ENCODE data around the gene CLDN15. TPM values are rescaled to one million over a fixed set of nuclear protein-coding genes. Genes with fewer than 3 reads are reported as not detected.

CLDN15 gene
- total and polyA plus RNA-seq, 2 donors (not counting 1 experiment from before 2014, with no cell fraction given): 31.1 to 42.1 TPM

- Mint-ChIP-seq H3K27ac (no peak overlapping the region), H3K9me3 (ENCODE audit: insufficient read depth) (no peaks in the 10 kb centered on the region), H3K27me3 (peaks cover 3% of the 10 kb centered on the region), H3K4me1 (peaks cover 5% of the 10 kb centered on the region), H3K4me3 (no peak overlapping the region)
- no peak overlapping the region for H3K27ac ChIP-seq (ENCODE audit: low read length in 2 of 2)
- no peaks in the 10 kb centered on the region for H3K79me2 ChIP-seq (ENCODE audit: control insufficient read depth, insufficient read depth, low read length)
- H3K9ac ChIP-seq (ENCODE audit: low read length): no peak overlapping the region
- WGBS (ENCODE audit: insufficient coverage): over 99% methylated on average over 14 of the region's 14 CpGs
- H3K4me2 ChIP-seq (replicated peaks; ENCODE audit: low read depth, low read length, poor library complexity, severe bottlenecking): no peak overlapping the region
- intact Hi-C loops (cut with micrococcal nuclease): no loop called here
- no peaks in the 10 kb centered on the region for H3K9me3 ChIP-seq (ENCODE audit: control extremely low read depth in 1 of 3, control insufficient read depth in 2 of 3, insufficient read depth in 1 of 3, low read length in 2 of 3)
- ATAC-seq (ENCODE audit: low read depth) (no peak), DNase-seq (no peak)
- H3K36me3 ChIP-seq (replicated peaks in 1 of 2; ENCODE audit: control extremely low read depth in 1 of 2, control insufficient read depth in 1 of 2, extremely low read depth in 1 of 2, insufficient read depth in 2 of 2, low read length in 1 of 2): peaks cover 0 to 18% of the 10 kb centered on the region in 2 experiments
- no peak overlapping the region for H3K4me3 ChIP-seq (ENCODE audit: control extremely low read depth in 1 of 5, extremely low read depth in 1 of 5, insufficient read depth in 1 of 5, low read depth in 2 of 5, low read length in 4 of 5)
- ChIA-PET CTCF (no interaction called here), POLR2A (no interaction called here)
- H3K4me1 ChIP-seq (ENCODE audit: control insufficient read depth in 2 of 2, insufficient read depth in 2 of 2, low read length in 2 of 2): peaks cover under 1 to 1% of the 10 kb centered on the region in 2 donors
- no peaks in the 10 kb centered on the region for H4K20me1 ChIP-seq (ENCODE audit: control insufficient read depth, insufficient read depth, low read length, poor library complexity, severe bottlenecking)
- no peaks in the 10 kb centered on the region for H3K27me3 ChIP-seq (replicated peaks in 1 of 4; ENCODE audit: control extremely low read depth in 1 of 4, control insufficient read depth in 3 of 4, insufficient read depth in 4 of 4, low read length in 3 of 4)
- no peak overlapping the region for H2AFZ ChIP-seq (ENCODE audit: insufficient read depth, low read depth, low read length, poor library complexity, severe bottlenecking)
- TF ChIP-seq EZH2 (IDR thresholded peaks at IDR 0.05; ENCODE audit: borderline replicate concordance, insufficient read depth, low read depth, low read length, poor library complexity, severe bottlenecking) (no peak), CTCF (IDR thresholded peaks at IDR 0.05) (no peak)
These were observed 28.8 kb downstream of the CLDN15 start for GRCh38 chr7:101208794-101209193.

DNA sequence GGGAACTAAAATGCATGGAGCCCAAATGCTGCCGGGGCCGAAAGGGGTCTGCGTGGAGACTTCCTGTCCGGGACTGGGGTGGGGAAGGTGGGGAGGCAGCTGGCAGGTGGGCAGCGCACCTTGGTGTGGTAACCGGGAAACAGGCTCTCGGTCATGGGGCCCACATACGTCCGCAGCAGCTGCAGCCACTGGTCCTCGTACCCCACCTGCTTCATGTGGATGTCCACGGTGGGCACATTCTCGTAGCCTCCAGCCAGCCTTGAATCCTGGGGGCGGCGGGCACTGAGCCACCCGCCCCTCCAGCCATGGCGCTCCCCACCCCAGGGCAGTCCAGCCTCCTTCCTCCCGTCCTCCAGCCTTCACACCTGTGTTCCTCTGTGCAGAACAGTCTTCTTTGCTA lies 30.1 kb downstream of the CLDN15 start:
- no peak for DNase-seq
- Mint-ChIP-seq H3K4me3 (no peak overlapping the region), H3K4me1 (peaks cover 15% of the 10 kb centered on the region), H3K27me3 (peaks cover 10% of the 10 kb centered on the region), H3K9me3 (ENCODE audit: insufficient read depth) (no peaks in the 10 kb centered on the region), H3K27ac (no peak overlapping the region)
- Histone ChIP-seq H3K9me3 (ENCODE audit: control extremely low read depth in 1 of 3, control insufficient read depth in 2 of 3, insufficient read depth in 1 of 3, low read length in 2 of 3) (no peaks in the 10 kb centered on the region), H3K27me3 (replicated peaks in 1 of 4; ENCODE audit: control extremely low read depth in 1 of 4, control insufficient read depth in 3 of 4, insufficient read depth in 4 of 4, low read length in 3 of 4) (peaks cover 0 to 5% (median 2%) of the 10 kb centered on the region in 4 experiments), H3K27ac (ENCODE audit: low read length in 2 of 2) (no peak overlapping the region), H3K36me3 (replicated peaks in 1 of 2; ENCODE audit: control extremely low read depth in 1 of 2, control insufficient read depth in 1 of 2, extremely low read depth in 1 of 2, insufficient read depth in 2 of 2, low read length in 1 of 2) (peaks cover 0 to 16% of the 10 kb centered on the region in 2 experiments), H3K4me3 (ENCODE audit: control extremely low read depth in 1 of 5, extremely low read depth in 1 of 5, insufficient read depth in 1 of 5, low read depth in 2 of 5, low read length in 4 of 5) (no peak overlapping the region), H3K4me1 (ENCODE audit: control insufficient read depth in 2 of 2, insufficient read depth in 2 of 2, low read length in 2 of 2) (peaks cover 6 to 10% of the 10 kb centered on the region in 2 donors), H4K20me1 (ENCODE audit: control insufficient read depth, insufficient read depth, low read length, poor library complexity, severe bottlenecking) (no peaks in the 10 kb centered on the region), H3K4me2 (replicated peaks; ENCODE audit: low read depth, low read length, poor library complexity, severe bottlenecking) (no peak overlapping the region), H3K9ac (ENCODE audit: low read length) (no peak overlapping the region), H3K79me2 (ENCODE audit: control insufficient read depth, insufficient read depth, low read length) (no peaks in the 10 kb centered on the region), H2AFZ (ENCODE audit: insufficient read depth, low read depth, low read length, poor library complexity, severe bottlenecking) (no peak overlapping the region)
- ATAC-seq (ENCODE audit: low read depth): no peak
- ChIA-PET CTCF (interaction anchor here (0.9 to 1.3 kb wide), 2 partner anchors 15 to 75 kb away, joined by 3 to 4 read pairs; no protein-coding TSS in a partner anchor), POLR2A (no interaction called here)
- TF ChIP-seq CTCF (IDR thresholded peaks at IDR 0.05) (no peak), EZH2 (IDR thresholded peaks at IDR 0.05; ENCODE audit: borderline replicate concordance, insufficient read depth, low read depth, low read length, poor library complexity, severe bottlenecking) (no peak)
- WGBS (ENCODE audit: insufficient coverage): 97% methylated on average over 17 of the region's 17 CpGs
- intact Hi-C loops (cut with micrococcal nuclease): no loop called here

Data from B cell (primary cell).